ENCODE results near the gene NPY. TPM values are rescaled to one million over a fixed set of nuclear protein-coding genes. Genes with fewer than 3 reads are reported as not detected.

Gene NPY
- polyA plus RNA-seq, 2 donors: 0.61 to 1.7 TPM

- Histone ChIP-seq H3K9me3 (ENCODE audit: control insufficient read depth in 2 of 2, insufficient read depth in 1 of 2, low read depth in 1 of 2, low read length in 1 of 2) (no peaks in the 10 kb centered on the region), H3K27me3 (ENCODE audit: control insufficient read depth in 1 of 2, insufficient read depth in 2 of 2, low read length in 2 of 2) (no peaks in the 10 kb centered on the region), H3K36me3 (ENCODE audit: control insufficient read depth in 2 of 2, insufficient read depth in 2 of 2, low read length in 1 of 2) (no peaks in the 10 kb centered on the region), H3K4me1 (ENCODE audit: control insufficient read depth in 2 of 2, insufficient read depth in 2 of 2, low read length in 1 of 2) (no peaks in the 10 kb centered on the region), H3K27ac (ENCODE audit: low read depth in 2 of 2, low read length in 1 of 2) (no peak overlapping the region), H3K4me3 (ENCODE audit: low read depth in 1 of 2, low read length in 2 of 2) (no peak overlapping the region)
- WGBS, 2 donors: 58 to 79% methylated on average over 2 of the region's 2 CpGs
Measured at GRCh38 chr7:24328894-24329293, 44.9 kb downstream of the NPY start.

- H3K4me3 ChIP-seq (ENCODE audit: low read depth in 1 of 2, low read length in 2 of 2): no peak overlapping the region
- peaks cover 0 to 2% of the 10 kb centered on the region in 2 donors for H3K4me1 ChIP-seq (ENCODE audit: control insufficient read depth in 2 of 2, insufficient read depth in 2 of 2, low read length in 1 of 2)
- H3K27ac ChIP-seq (ENCODE audit: low read depth in 2 of 2, low read length in 1 of 2): no peak overlapping the region
- H3K36me3 ChIP-seq (ENCODE audit: control insufficient read depth in 2 of 2, insufficient read depth in 2 of 2, low read length in 1 of 2): no peaks in the 10 kb centered on the region
- no peaks in the 10 kb centered on the region for H3K9me3 ChIP-seq (ENCODE audit: control insufficient read depth in 2 of 2, insufficient read depth in 1 of 2, low read depth in 1 of 2, low read length in 1 of 2)
- no peaks in the 10 kb centered on the region for H3K27me3 ChIP-seq (ENCODE audit: control insufficient read depth in 1 of 2, insufficient read depth in 2 of 2, low read length in 2 of 2)
- 25 to 31% methylated on average over 2 of the region's 2 CpGs for WGBS, 2 donors
Measured at GRCh38 chr7:24334012-24334411, 50.0 kb downstream of the NPY start.

- Histone ChIP-seq H3K36me3 (ENCODE audit: control insufficient read depth in 2 of 2, insufficient read depth in 2 of 2, low read length in 1 of 2) (no peaks in the 10 kb centered on the region), H3K27ac (ENCODE audit: low read depth in 2 of 2, low read length in 1 of 2) (no peak overlapping the region), H3K9me3 (ENCODE audit: control insufficient read depth in 2 of 2, insufficient read depth in 1 of 2, low read depth in 1 of 2, low read length in 1 of 2) (no peaks in the 10 kb centered on the region), H3K4me1 (ENCODE audit: control insufficient read depth in 2 of 2, insufficient read depth in 2 of 2, low read length in 1 of 2) (peaks cover 0 to 2% of the 10 kb centered on the region in 2 donors), H3K27me3 (ENCODE audit: control insufficient read depth in 1 of 2, insufficient read depth in 2 of 2, low read length in 2 of 2) (no peaks in the 10 kb centered on the region), H3K4me3 (ENCODE audit: low read depth in 1 of 2, low read length in 2 of 2) (no peak overlapping the region)
- WGBS, 2 donors: 88 to 90% methylated on average over 3 of the region's 3 CpGs
Measured at GRCh38 chr7:24334627-24335026, 50.6 kb downstream of the NPY start.

- H3K4me1 ChIP-seq (ENCODE audit: control insufficient read depth in 2 of 2, insufficient read depth in 2 of 2, low read length in 1 of 2): peaks cover 0 to 2% of the 10 kb centered on the region in 2 donors
- H3K4me3 ChIP-seq (ENCODE audit: low read depth in 1 of 2, low read length in 2 of 2): no peak overlapping the region
- H3K27me3 ChIP-seq (ENCODE audit: control insufficient read depth in 1 of 2, insufficient read depth in 2 of 2, low read length in 2 of 2): no peaks in the 10 kb centered on the region
- no peak overlapping the region for H3K27ac ChIP-seq (ENCODE audit: low read depth in 2 of 2, low read length in 1 of 2)
- no peaks in the 10 kb centered on the region for H3K36me3 ChIP-seq (ENCODE audit: control insufficient read depth in 2 of 2, insufficient read depth in 2 of 2, low read length in 1 of 2)
- H3K9me3 ChIP-seq (ENCODE audit: control insufficient read depth in 2 of 2, insufficient read depth in 1 of 2, low read depth in 1 of 2, low read length in 1 of 2): no peaks in the 10 kb centered on the region
- 40 to 54% methylated on average over 8 of the region's 8 CpGs for WGBS, 2 donors
Measured at GRCh38 chr7:24336461-24336860, 52.5 kb downstream of the NPY start.

- WGBS, 2 donors: 25 to 27% methylated on average over 6 of the region's 6 CpGs
- H3K36me3 ChIP-seq (ENCODE audit: control insufficient read depth in 2 of 2, insufficient read depth in 2 of 2, low read length in 1 of 2): no peaks in the 10 kb centered on the region
- H3K4me3 ChIP-seq (ENCODE audit: low read depth in 1 of 2, low read length in 2 of 2): no peak overlapping the region
- peaks cover 0 to 2% of the 10 kb centered on the region in 2 donors for H3K4me1 ChIP-seq (ENCODE audit: control insufficient read depth in 2 of 2, insufficient read depth in 2 of 2, low read length in 1 of 2)
- no peak overlapping the region for H3K27ac ChIP-seq (ENCODE audit: low read depth in 2 of 2, low read length in 1 of 2)
- no peaks in the 10 kb centered on the region for H3K9me3 ChIP-seq (ENCODE audit: control insufficient read depth in 2 of 2, insufficient read depth in 1 of 2, low read depth in 1 of 2, low read length in 1 of 2)
- H3K27me3 ChIP-seq (ENCODE audit: control insufficient read depth in 1 of 2, insufficient read depth in 2 of 2, low read length in 2 of 2): no peaks in the 10 kb centered on the region
Measured at GRCh38 chr7:24337180-24337579, 53.2 kb downstream of the NPY start.

GRCh38 chr7:24339575-24339974, 55.6 kb downstream of the NPY start:
- Histone ChIP-seq H3K27ac (ENCODE audit: low read depth in 2 of 2, low read length in 1 of 2) (no peak overlapping the region), H3K36me3 (ENCODE audit: control insufficient read depth in 2 of 2, insufficient read depth in 2 of 2, low read length in 1 of 2) (no peaks in the 10 kb centered on the region), H3K4me1 (ENCODE audit: control insufficient read depth in 2 of 2, insufficient read depth in 2 of 2, low read length in 1 of 2) (peaks cover 0 to 2% of the 10 kb centered on the region in 2 donors), H3K4me3 (ENCODE audit: low read depth in 1 of 2, low read length in 2 of 2) (no peak overlapping the region), H3K27me3 (ENCODE audit: control insufficient read depth in 1 of 2, insufficient read depth in 2 of 2, low read length in 2 of 2) (no peaks in the 10 kb centered on the region), H3K9me3 (ENCODE audit: control insufficient read depth in 2 of 2, insufficient read depth in 1 of 2, low read depth in 1 of 2, low read length in 1 of 2) (no peaks in the 10 kb centered on the region)
- 76 to 77% methylated on average over 5 of the region's 5 CpGs for WGBS, 2 donors

- Histone ChIP-seq H3K36me3 (ENCODE audit: control insufficient read depth in 2 of 2, insufficient read depth in 2 of 2, low read length in 1 of 2) (no peaks in the 10 kb centered on the region), H3K4me1 (ENCODE audit: control insufficient read depth in 2 of 2, insufficient read depth in 2 of 2, low read length in 1 of 2) (peaks cover 0 to 2% of the 10 kb centered on the region in 2 donors), H3K27me3 (ENCODE audit: control insufficient read depth in 1 of 2, insufficient read depth in 2 of 2, low read length in 2 of 2) (no peaks in the 10 kb centered on the region), H3K9me3 (ENCODE audit: control insufficient read depth in 2 of 2, insufficient read depth in 1 of 2, low read depth in 1 of 2, low read length in 1 of 2) (no peaks in the 10 kb centered on the region), H3K27ac (ENCODE audit: low read depth in 2 of 2, low read length in 1 of 2) (no peak overlapping the region), H3K4me3 (ENCODE audit: low read depth in 1 of 2, low read length in 2 of 2) (no peak overlapping the region)
- 72 to 76% methylated on average over 3 of the region's 3 CpGs for WGBS, 2 donors
Measured at GRCh38 chr7:24340727-24341126, 56.7 kb downstream of the NPY start.
